Measurements from ENCODE around the gene CCDC85B. TPM values are rescaled to one million over a fixed set of nuclear protein-coding genes. Genes with fewer than 3 reads are reported as not detected.

Gene CCDC85B
- total and polyA plus RNA-seq, 2 of the 13 experiments (the other 11 are each of a cell fraction or from before 2014, with no cell fraction given), result 8.2 to 19.5 TPM

DNA sequence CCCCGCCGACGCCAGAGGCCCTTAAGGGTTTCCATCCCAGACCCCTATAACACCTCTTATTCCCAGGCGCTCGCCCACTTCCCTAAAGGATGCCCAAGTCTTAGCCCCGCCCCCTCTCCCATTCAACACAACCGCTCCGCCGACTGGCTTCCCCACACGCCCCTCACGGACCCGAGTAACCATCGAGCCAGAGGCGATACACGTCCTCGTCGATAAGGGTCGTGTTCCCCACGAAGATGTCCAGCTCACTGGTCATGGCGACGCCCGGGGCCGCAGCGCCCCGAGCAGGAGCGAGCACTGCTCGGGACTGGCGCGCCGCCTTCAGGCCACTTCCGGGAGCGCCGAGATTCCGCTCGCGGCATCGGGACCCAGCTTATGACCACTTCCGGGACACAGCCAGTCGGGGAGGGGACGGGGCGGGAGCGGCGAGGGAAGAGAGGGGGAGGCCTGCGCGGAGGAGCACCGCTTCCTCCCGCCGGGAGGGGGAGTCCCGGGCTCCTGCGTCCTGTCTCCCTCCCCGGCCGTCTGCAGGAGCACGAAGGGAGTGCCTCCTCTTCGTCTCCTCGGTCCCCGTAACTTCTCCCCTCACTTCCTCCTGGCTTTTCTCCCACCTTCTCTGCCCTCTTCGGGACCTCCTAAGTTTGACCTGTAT is 2.2 kb upstream of the CCDC85B start, which contains the start of gene FIBP (continued):
- TF ChIP-seq ZBTB40 (IDR thresholded peaks at IDR 0.05) (peak; percentile 66), ZBTB40 (CRISPR knock-in tag; IDR thresholded peaks at IDR 0.05) (peak; percentile 46; the same call in 1 of the 2 replicates), DPF2 (CRISPR knock-in tag; IDR thresholded peaks at IDR 0.05; ENCODE audit: borderline replicate concordance, low read depth) (no peak), ZNF318 (CRISPR knock-in tag; IDR thresholded peaks at IDR 0.05) (no peak), SOX5 (CRISPR knock-in tag; IDR thresholded peaks at IDR 0.05; ENCODE audit: borderline replicate concordance) (no peak), ELF4 (CRISPR knock-in tag; IDR thresholded peaks at IDR 0.05; ENCODE audit: borderline replicate concordance) (0 out of 2 replicates have a peak, but pooled peaks have one; percentile 36), ZNF839 (CRISPR knock-in tag; IDR thresholded peaks at IDR 0.05; ENCODE audit: borderline replicate concordance) (no peak; the same call in 1 of the 2 replicates), ZNF543 (CRISPR knock-in tag; IDR thresholded peaks at IDR 0.05) (no peak), FOXA3 (CRISPR knock-in tag; IDR thresholded peaks at IDR 0.05) (peak; percentile 46), TFAP4 (IDR thresholded peaks at IDR 0.05; ENCODE audit: borderline replicate concordance, low read depth) (no peak), AGO2 (optimal IDR thresholded peaks at IDR 0.05; ENCODE audit: low read depth, low read length) (peak; percentile 69)

Data from HepG2 (cell line).